GM21367 (cell line): ENCODE data around the gene ACTR8.

Experiments
- ATAC-seq: cut with Tn5 transposase; IDR thresholded peaks from one replicate; pipeline ENCODE4 v1.9.1; 2021; ENCODE audit not compliant: unreplicated experiment

ACTR8 gene

GRCh38 chr3:53817809-53818208 is 64.1 kb downstream of the ACTR8 start:
- ATAC-seq, result no peak

- no peak for ATAC-seq
Observed at GRCh38 chr3:53817211-53817610, 64.7 kb downstream of the ACTR8 start.
